Measurements from ENCODE around the gene TRIM10. TPM values are rescaled to one million over a fixed set of nuclear protein-coding genes. Genes with fewer than 3 reads are reported as not detected.
"Not testable (repeated sequence)": the region's sequence is repeated elsewhere in the genome, so short reads cannot be mapped to it uniquely, and the experiment has no call there.

TRIM10 gene
- total and polyA plus RNA-seq, 2 donors (not counting 1 experiment from before 2014, with no cell fraction given), result not detected

DNA sequence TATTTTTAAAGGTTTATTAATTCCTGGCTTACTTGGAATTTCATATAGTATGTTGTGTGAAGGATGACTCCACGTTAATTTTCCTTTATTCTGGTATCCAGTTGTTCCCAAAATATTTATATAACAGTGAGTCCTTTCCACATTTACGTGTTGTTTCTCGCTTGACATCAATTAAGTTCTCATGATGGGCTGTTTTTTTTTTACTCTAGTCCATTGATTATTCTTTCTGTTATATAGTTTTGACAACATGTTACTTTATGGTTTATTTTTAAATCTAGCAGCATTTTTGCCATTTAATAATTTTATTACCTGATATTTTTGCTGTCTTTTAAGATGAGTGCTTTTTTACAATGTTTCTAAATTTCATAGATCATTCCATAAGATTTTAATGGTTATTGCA is 18.3 kb downstream of the TRIM10 start:
- no peaks in the 10 kb centered on the region for H3K9me3 Mint-ChIP-seq (ENCODE audit: insufficient read depth)

GRCh38 chr6:30140240-30140639 is 20.8 kb downstream of the TRIM10 start:
- H2AFZ ChIP-seq (ENCODE audit: insufficient read depth, low read depth, low read length, poor library complexity, severe bottlenecking); H3K9me3 ChIP-seq (ENCODE audit: control extremely low read depth in 1 of 3, control insufficient read depth in 2 of 3, insufficient read depth in 1 of 3, low read length in 2 of 3); H3K4me2 ChIP-seq (replicated peaks; ENCODE audit: low read depth, low read length, poor library complexity, severe bottlenecking); H3K9ac ChIP-seq (ENCODE audit: low read length); H3K27ac Mint-ChIP-seq; DNase-seq; H4K20me1 ChIP-seq (ENCODE audit: control insufficient read depth, insufficient read depth, low read length, poor library complexity, severe bottlenecking); POLR2A ChIA-PET; H3K4me3 Mint-ChIP-seq; H3K4me1 Mint-ChIP-seq; H3K27ac ChIP-seq (ENCODE audit: low read length in 2 of 2); H3K79me2 ChIP-seq (ENCODE audit: control insufficient read depth, insufficient read depth, low read length); H3K4me3 ChIP-seq (ENCODE audit: control extremely low read depth in 1 of 5, extremely low read depth in 1 of 5, insufficient read depth in 1 of 5, low read depth in 2 of 5, low read length in 4 of 5); H3K4me1 ChIP-seq (ENCODE audit: control insufficient read depth in 2 of 2, insufficient read depth in 2 of 2, low read length in 2 of 2); H3K9me3 Mint-ChIP-seq (ENCODE audit: insufficient read depth); intact Hi-C loops (cut with micrococcal nuclease); H3K36me3 ChIP-seq (replicated peaks in 1 of 2; ENCODE audit: control extremely low read depth in 1 of 2, control insufficient read depth in 1 of 2, extremely low read depth in 1 of 2, insufficient read depth in 2 of 2, low read length in 1 of 2); ATAC-seq (ENCODE audit: low read depth): not testable (repeated sequence)
- H3K27me3 ChIP-seq (replicated peaks in 1 of 4; ENCODE audit: control extremely low read depth in 1 of 4, control insufficient read depth in 3 of 4, insufficient read depth in 4 of 4, low read length in 3 of 4), result peaks cover 0 to 21% (median 12%) of the 10 kb centered on the region in 4 experiments
- 82% methylated on average over 3 of the region's 8 CpGs for WGBS (ENCODE audit: insufficient coverage)
- H3K27me3 Mint-ChIP-seq, result peaks cover 47% of the 10 kb centered on the region
- CTCF ChIA-PET, result interaction anchor here (1.7 kb wide), 1 partner anchor 9 kb away, joined by 6 read pairs; no protein-coding TSS in a partner anchor

More for the DNA sequence above, 18.3 kb downstream of the TRIM10 start:
- Histone ChIP-seq H3K27ac (ENCODE audit: low read length in 2 of 2) (no peak overlapping the region), H3K4me3 (ENCODE audit: control extremely low read depth in 1 of 5, extremely low read depth in 1 of 5, insufficient read depth in 1 of 5, low read depth in 2 of 5, low read length in 4 of 5) (no peak overlapping the region), H3K9ac (ENCODE audit: low read length) (no peak overlapping the region), H3K79me2 (ENCODE audit: control insufficient read depth, insufficient read depth, low read length) (no peaks in the 10 kb centered on the region), H3K36me3 (replicated peaks in 1 of 2; ENCODE audit: control extremely low read depth in 1 of 2, control insufficient read depth in 1 of 2, extremely low read depth in 1 of 2, insufficient read depth in 2 of 2, low read length in 1 of 2) (no peaks in the 10 kb centered on the region), H3K9me3 (ENCODE audit: control extremely low read depth in 1 of 3, control insufficient read depth in 2 of 3, insufficient read depth in 1 of 3, low read length in 2 of 3) (no peaks in the 10 kb centered on the region), H3K4me1 (ENCODE audit: control insufficient read depth in 2 of 2, insufficient read depth in 2 of 2, low read length in 2 of 2) (no peaks in the 10 kb centered on the region), H4K20me1 (ENCODE audit: control insufficient read depth, insufficient read depth, low read length, poor library complexity, severe bottlenecking) (no peaks in the 10 kb centered on the region), H3K4me2 (replicated peaks; ENCODE audit: low read depth, low read length, poor library complexity, severe bottlenecking) (no peak overlapping the region), H3K27me3 (replicated peaks in 1 of 4; ENCODE audit: control extremely low read depth in 1 of 4, control insufficient read depth in 3 of 4, insufficient read depth in 4 of 4, low read length in 3 of 4) (peaks cover 0 to 26% (median 9%) of the 10 kb centered on the region in 4 experiments), H2AFZ (ENCODE audit: insufficient read depth, low read depth, low read length, poor library complexity, severe bottlenecking) (no peak overlapping the region)
- WGBS (ENCODE audit: insufficient coverage), result no CpG with 5 or more reads among the region's 3 CpGs
- TF ChIP-seq CTCF (IDR thresholded peaks at IDR 0.05) (no peak), EZH2 (IDR thresholded peaks at IDR 0.05; ENCODE audit: borderline replicate concordance, insufficient read depth, low read depth, low read length, poor library complexity, severe bottlenecking) (no peak)
- no peak overlapping the region for H3K4me3 Mint-ChIP-seq
- no peaks in the 10 kb centered on the region for H3K4me1 Mint-ChIP-seq
- DNase-seq (no peak), ATAC-seq (ENCODE audit: low read depth) (no peak)
- intact Hi-C loops (cut with micrococcal nuclease), result no loop called here
- H3K27ac Mint-ChIP-seq, result no peak overlapping the region
- ChIA-PET CTCF (interaction anchor here (1.1 to 2.0 kb wide), 2 partner anchors 12 to 39 kb away, joined by 9 to 12 read pairs; no protein-coding TSS in a partner anchor), POLR2A (no interaction called here)
- H3K27me3 Mint-ChIP-seq, result peaks cover 41% of the 10 kb centered on the region

Data from B cell (primary cell).